ENCODE data around the gene HDDC2.

The HDDC2 gene

GRCh38 chr6:125271486-125272159, 30.1 kb downstream of the HDDC2 start:
- no peak for DNase-seq (ENCODE audit: low read depth in 3 of 3, low spot score in 1 of 3)

GRCh38 chr6:125270380-125270779, 31.4 kb downstream of the HDDC2 start:
- no peak for DNase-seq (ENCODE audit: low read depth in 3 of 3, low spot score in 1 of 3)

- no peak for DNase-seq (ENCODE audit: low read depth in 3 of 3, low spot score in 1 of 3)
Measured at GRCh38 chr6:125269328-125269985, 32.3 kb downstream of the HDDC2 start.

- no peak for DNase-seq (ENCODE audit: low read depth in 3 of 3, low spot score in 1 of 3)
Measured at GRCh38 chr6:125268765-125269164, 33.0 kb downstream of the HDDC2 start.

- DNase-seq (ENCODE audit: low read depth in 3 of 3, low spot score in 1 of 3), result no peak
Measured at GRCh38 chr6:125267806-125268523, 33.8 kb downstream of the HDDC2 start.

- DNase-seq (ENCODE audit: low read depth in 3 of 3, low spot score in 1 of 3), result no peak
Measured at GRCh38 chr6:125264476-125264875, 37.3 kb downstream of the HDDC2 start.

GRCh38 chr6:125262016-125263013, 39.5 kb downstream of the HDDC2 start:
- DNase-seq (ENCODE audit: low read depth in 3 of 3, low spot score in 1 of 3), result no peak

GRCh38 chr6:125259354-125259736, 42.4 kb downstream of the HDDC2 start:
- no peak for DNase-seq (ENCODE audit: low read depth in 3 of 3, low spot score in 1 of 3)

- DNase-seq (ENCODE audit: low read depth in 3 of 3, low spot score in 1 of 3), result no peak
Measured at GRCh38 chr6:125258651-125259353, 43.0 kb downstream of the HDDC2 start.

- DNase-seq (ENCODE audit: low read depth in 3 of 3, low spot score in 1 of 3), result no peak
Measured at GRCh38 chr6:125257351-125257750, 44.4 kb downstream of the HDDC2 start.

GRCh38 chr6:125255201-125255600, 46.6 kb downstream of the HDDC2 start:
- DNase-seq (ENCODE audit: low read depth in 3 of 3, low spot score in 1 of 3), result no peak

- no peak for DNase-seq (ENCODE audit: low read depth in 3 of 3, low spot score in 1 of 3)
Measured at GRCh38 chr6:125254321-125254720, 47.4 kb downstream of the HDDC2 start.

- DNase-seq (ENCODE audit: low read depth in 3 of 3, low spot score in 1 of 3), result no peak
Measured at GRCh38 chr6:125253881-125254280, 47.9 kb downstream of the HDDC2 start.

GRCh38 chr6:125252891-125253290, 48.9 kb downstream of the HDDC2 start:
- no peak for DNase-seq (ENCODE audit: low read depth in 3 of 3, low spot score in 1 of 3)

- no peak for DNase-seq (ENCODE audit: low read depth in 3 of 3, low spot score in 1 of 3)
Measured at GRCh38 chr6:125251516-125252220, 50.1 kb downstream of the HDDC2 start.

GRCh38 chr6:125250511-125250910, 51.3 kb downstream of the HDDC2 start:
- DNase-seq (ENCODE audit: low read depth in 3 of 3, low spot score in 1 of 3), result no peak

- no peak for DNase-seq (ENCODE audit: low read depth in 3 of 3, low spot score in 1 of 3)
Measured at GRCh38 chr6:125248136-125248535, 53.6 kb downstream of the HDDC2 start.

- no peak for DNase-seq (ENCODE audit: low read depth in 3 of 3, low spot score in 1 of 3)
Measured at GRCh38 chr6:125246566-125246965, 55.2 kb downstream of the HDDC2 start.

GRCh38 chr6:125245523-125246264, 56.1 kb downstream of the HDDC2 start:
- DNase-seq (ENCODE audit: low read depth in 3 of 3, low spot score in 1 of 3), result no peak
